ENCODE data around the gene GNG7.
"Not testable (repeated sequence)": the region's sequence is repeated elsewhere in the genome, so short reads cannot be mapped to it uniquely, and the experiment has no call there.

DNA sequence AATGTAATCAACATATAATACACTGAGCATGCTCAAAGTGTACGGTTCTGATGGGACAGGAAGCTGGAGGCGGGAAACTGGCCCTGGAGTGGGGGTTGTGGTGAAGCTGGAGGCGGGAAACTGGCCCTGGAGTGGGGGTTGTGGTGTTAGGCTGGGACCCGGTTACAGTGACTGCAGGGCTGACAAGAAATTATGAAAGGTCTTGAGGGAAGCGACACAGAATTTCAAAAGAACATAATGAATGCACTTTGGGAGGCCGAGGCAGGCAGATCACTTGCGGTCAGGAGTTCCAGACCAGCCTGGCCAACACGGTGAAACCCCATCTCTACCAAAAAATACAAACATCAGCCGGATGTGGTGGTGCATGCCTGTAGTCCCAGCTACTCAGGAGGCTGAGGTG is 164.9 kb downstream of the GNG7 start:
- not testable (repeated sequence) for TF ChIP-seq BHLHE40 (IDR thresholded peaks at IDR 0.05; ENCODE audit: borderline replicate concordance); ELF4 (IDR thresholded peaks at IDR 0.05); CTBP1 (IDR thresholded peaks at IDR 0.05; ENCODE audit: borderline replicate concordance); FOXA1 (IDR thresholded peaks at IDR 0.05); L3MBTL2 (conservative IDR thresholded peaks at IDR 0.05); ARNT (IDR thresholded peaks at IDR 0.05); SUZ12 (IDR thresholded peaks at IDR 0.05); SP1 (IDR thresholded peaks at IDR 0.05); FOXM1 (IDR thresholded peaks at IDR 0.05; ENCODE audit: borderline replicate concordance); ZNF384 (IDR thresholded peaks at IDR 0.05); FOXK2 (IDR thresholded peaks at IDR 0.05); TARDBP (IDR thresholded peaks at IDR 0.05); NFRKB (IDR thresholded peaks at IDR 0.05)
- TF ChIP-seq, protein P1, sequence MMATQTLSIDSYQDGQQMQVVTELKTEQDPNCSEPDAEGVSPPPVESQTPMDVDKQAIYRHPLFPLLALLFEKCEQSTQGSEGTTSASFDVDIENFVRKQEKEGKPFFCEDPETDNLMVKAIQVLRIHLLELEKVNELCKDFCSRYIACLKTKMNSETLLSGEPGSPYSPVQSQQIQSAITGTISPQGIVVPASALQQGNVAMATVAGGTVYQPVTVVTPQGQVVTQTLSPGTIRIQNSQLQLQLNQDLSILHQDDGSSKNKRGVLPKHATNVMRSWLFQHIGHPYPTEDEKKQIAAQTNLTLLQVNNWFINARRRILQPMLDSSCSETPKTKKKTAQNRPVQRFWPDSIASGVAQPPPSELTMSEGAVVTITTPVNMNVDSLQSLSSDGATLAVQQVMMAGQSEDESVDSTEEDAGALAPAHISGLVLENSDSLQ (IDR thresholded peaks at IDR 0.05): not testable (repeated sequence)
